HG03432 (cell line): ENCODE results near the gene LCE3E.

ENCODE experiments used
- ATAC-seq: cut with Tn5 transposase; IDR thresholded peaks from one replicate; pipeline ENCODE4 v1.9.1; 2021; ENCODE audit warnings: mild to moderate bottlenecking, moderate library complexity; ENCODE audit not compliant: unreplicated experiment

LCE3E gene

GRCh38 chr1:152517237-152517811 lies 49.3 kb downstream of the LCE3E start:
- no peak for ATAC-seq

GRCh38 chr1:152516082-152516481 lies 50.5 kb downstream of the LCE3E start:
- ATAC-seq: no peak
